GM13976 (cell line): ENCODE results near the gene BTNL9.
"Not testable (repeated sequence)": the region's sequence is repeated elsewhere in the genome, so short reads cannot be mapped to it uniquely, and the experiment has no call there.

Source experiments
- DNase-seq: peaks from one replicate; pipeline ENCODE4 v3.0.0; 2012; ENCODE audit warnings: low spot score
- CTCF ChIP-seq: IDR thresholded peaks from 2 replicates; pipeline ENCODE4 v1.5.1; 2012; ENCODE audit warnings: borderline replicate concordance, mild to moderate bottlenecking; ENCODE audit not compliant: insufficient read depth; ENCODE audit errors: extremely low read depth, missing control alignments, control extremely low read depth
- in situ Hi-C: fragments of 300-500 bp; cut with MboI; formaldehyde crosslinking; loops from one replicate; pipeline ENCODE4 v1.12.0; 2022; ENCODE audit warnings: low sequenced_read_pairs, mixed read lengths, inconsistent platforms; ENCODE audit not compliant: unreplicated experiment

The BTNL9 gene

GRCh38 chr5:181043285-181044092 lies 3.4 kb downstream of the BTNL9 start:
- in situ Hi-C loops = no loop called here
- TF ChIP-seq CTCF = no peak

GRCh38 chr5:181044093-181044599 lies 4.1 kb downstream of the BTNL9 start:
- no peak for DNase-seq
- TF ChIP-seq CTCF = no peak
- in situ Hi-C loops = no loop called here

More at GRCh38 chr5:181043285-181044092, 3.4 kb downstream of the BTNL9 start:
- no peak for DNase-seq

GRCh38 chr5:181044662-181045305 lies 4.7 kb downstream of the BTNL9 start:
- DNase-seq = no peak
- TF ChIP-seq CTCF = no peak
- in situ Hi-C loops = no loop called here

- DNase-seq = no peak
- no peak for TF ChIP-seq CTCF
- in situ Hi-C loops = no loop called here
Observed at GRCh38 chr5:181045316-181045715, 5.2 kb downstream of the BTNL9 start.

GRCh38 chr5:181045857-181046256 lies 5.8 kb downstream of the BTNL9 start:
- DNase-seq, in situ Hi-C loops: not testable (repeated sequence)

GRCh38 chr5:181047288-181047687 lies 7.2 kb downstream of the BTNL9 start:
- no peak for DNase-seq
- in situ Hi-C loops = no loop called here
- no peak for TF ChIP-seq CTCF

- in situ Hi-C loops = no loop called here
- DNase-seq = no peak
- no peak for TF ChIP-seq CTCF
Observed at GRCh38 chr5:181047921-181048320, 7.9 kb downstream of the BTNL9 start.
